Lung (tissue), 16 donors: ENCODE results near the gene ZNF417. TPM values are rescaled to one million over a fixed set of nuclear protein-coding genes. Genes with fewer than 3 reads are reported as not detected.
"Not testable (repeated sequence)": the region's sequence is repeated elsewhere in the genome, so short reads cannot be mapped to it uniquely, and the experiment has no call there.

Experiments used
- ATAC-seq: fragments of 200-7000 bp; cut with Tn5 transposase; one replicate; pipeline ENCODE4 v1.9.1; 2020; ENCODE audit warnings: moderate number of reproducible peaks; ENCODE audit not compliant: insufficient read depth, low FRiP score
- DNase-seq, 3 donors: peaks; one replicate each; pipeline ENCODE4 v3.0.0-alpha.2; 2013 to 2017
- H3K27ac ChIP-seq, 2 donors: one replicate each; pipeline ENCODE4 v1.5.1; 2013; ENCODE audit warnings: mild to moderate bottlenecking in 2 of 2, moderate library complexity in 2 of 2, control low read depth in 1 of 2, inconsistent platforms in 1 of 2, low read depth in 1 of 2, low read length in 1 of 2
- H3K27me3 ChIP-seq, 3 donors: one replicate each; pipeline ENCODE4 v1.5.1; 2013; ENCODE audit warnings: low read length in 2 of 3; ENCODE audit not compliant: control insufficient read depth in 3 of 3, insufficient read depth in 3 of 3
- H3K36me3 ChIP-seq, 4 donors: one replicate each; pipeline ENCODE4 v1.5.1; 2013; ENCODE audit warnings: low read length in 4 of 4, mild to moderate bottlenecking in 1 of 4, moderate library complexity in 1 of 4; ENCODE audit not compliant: control insufficient read depth in 4 of 4, insufficient read depth in 4 of 4
- H3K4me1 ChIP-seq, 5 donors: one replicate each; pipeline ENCODE4 v1.5.1; 2013; ENCODE audit warnings: low read length in 5 of 5, mild to moderate bottlenecking in 2 of 5, moderate library complexity in 1 of 5; ENCODE audit not compliant: control insufficient read depth in 5 of 5, insufficient read depth in 5 of 5
- H3K4me3 ChIP-seq: one replicate; pipeline ENCODE4 v1.5.1; 2013; ENCODE audit warnings: mild to moderate bottlenecking, control low read depth, moderate library complexity
- H3K9ac ChIP-seq, 2 donors: one replicate each; pipeline ENCODE4 v1.5.1; 2013; ENCODE audit warnings: low read length in 2 of 2, control low read depth in 1 of 2; ENCODE audit not compliant: insufficient read depth in 1 of 2
- H3K9me3 ChIP-seq, 4 donors: one replicate each; pipeline ENCODE4 v1.5.1; 2013; ENCODE audit warnings: low read length in 3 of 4, mild to moderate bottlenecking in 1 of 4, moderate library complexity in 1 of 4; ENCODE audit not compliant: control insufficient read depth in 4 of 4, insufficient read depth in 3 of 4
- WGBS, 2 donors: extraction: QIAGEN DNeasy Blood & Tissue Kit; methylation state at CpG; one replicate each; pipeline ENCODE4 v1.1.7; 2013; 5-methylcytosine and 5-hydroxymethylcytosine counted together
- long read RNA-seq, 5 donors: transcript quantifications; one replicate each; lab custom pipeline, GENCODE V29; 2026
- polyA plus RNA-seq, 2 donors: library from polyadenylated mRNA; stranded (reverse); fragments of 200-250 nt; gene quantifications; one replicate each; pipeline ENCODE4 v1.2.1, GENCODE V29; 2013
- total RNA-seq, 2 donors: library from RNA; depleted of rRNA in 1 of 2; stranded (reverse); fragments of >200 nt in 1 of 2; gene quantifications; one replicate each; pipeline ENCODE4 v1.2.1, GENCODE V29; 2014 to 2021
- TF ChIP-seq, protein P1 (sequence below): IDR thresholded peaks from 2 replicates; pipeline ENCODE4 v1.5.1; 2012; ENCODE audit warnings: mild to moderate bottlenecking; ENCODE audit errors: control extremely low read depth, extremely low read depth
- donor health status: control.
- donor health status: control.
- donor health status: Bipolar disorder and iron deficiency.
- donor health status: healthy.
- donor health status: DM: yes; HTN: yes; CAD: no.

ZNF417 gene
- total RNA-seq (10 to 100 TPM; 16.6 to 39.0 TPM), polyA plus RNA-seq (1 to 10 TPM; 3.3 to 3.9 TPM)
- long read RNA-seq, donor 1, transcript ZNF417-201 (3 exons, 3,597 nt), result major isoform, 5 of 5 reads
- long read RNA-seq, donor 1, partial matches to known transcripts, result 0 of 5 reads
- long read RNA-seq, donor 1, other reads (novel, unspliced or antisense), result 0 of 5 reads
- long read RNA-seq, donor 2, partial matches to known transcripts, result 0 of 1 reads
- long read RNA-seq, donor 2, other reads (novel, unspliced or antisense), result 0 of 1 reads
- long read RNA-seq, donor 3, partial matches to known transcripts, result 0 of 2 reads
- long read RNA-seq, donor 3, other reads (novel, unspliced or antisense), result 0 of 2 reads
- long read RNA-seq, donor 4, partial matches to known transcripts, result 0 of 1 reads
- long read RNA-seq, donor 4, other reads (novel, unspliced or antisense), result 0 of 1 reads
- long read RNA-seq, donor 5, partial matches to known transcripts, result 0 of 1 reads
- long read RNA-seq, donor 5, other reads (novel, unspliced or antisense), result 0 of 1 reads

GRCh38 chr19:57916168-57916995 is at the start of gene ZNF417:
TSS of gene ZNF417 (minus strand) at chr19:57916592. CDS start at chr19:57916411, 181 bp downstream.
- 0% methylated on average over 48 to 51 of the region's 51 CpGs for WGBS, 2 donors

GRCh38 chr19:57964761-57965160 is 48.4 kb upstream of the ZNF417 start:
- Histone ChIP-seq H3K4me3 (no peak overlapping the region), H3K9ac (no peak overlapping the region), H3K9me3 (peaks cover 2 to 36% (median 11%) of the 10 kb centered on the region in 4 donors), H3K27ac (no peak overlapping the region), H3K36me3 (peaks cover 0 to 19% (median 5%) of the 10 kb centered on the region in 4 donors), H3K4me1 (no peaks in the 10 kb centered on the region), H3K27me3 (no peaks in the 10 kb centered on the region)
- WGBS, 2 donors, result 79 to 94% methylated on average over 8 of the region's 8 CpGs
- DNase-seq (no peak), ATAC-seq (no peak)
- TF ChIP-seq, protein P1, sequence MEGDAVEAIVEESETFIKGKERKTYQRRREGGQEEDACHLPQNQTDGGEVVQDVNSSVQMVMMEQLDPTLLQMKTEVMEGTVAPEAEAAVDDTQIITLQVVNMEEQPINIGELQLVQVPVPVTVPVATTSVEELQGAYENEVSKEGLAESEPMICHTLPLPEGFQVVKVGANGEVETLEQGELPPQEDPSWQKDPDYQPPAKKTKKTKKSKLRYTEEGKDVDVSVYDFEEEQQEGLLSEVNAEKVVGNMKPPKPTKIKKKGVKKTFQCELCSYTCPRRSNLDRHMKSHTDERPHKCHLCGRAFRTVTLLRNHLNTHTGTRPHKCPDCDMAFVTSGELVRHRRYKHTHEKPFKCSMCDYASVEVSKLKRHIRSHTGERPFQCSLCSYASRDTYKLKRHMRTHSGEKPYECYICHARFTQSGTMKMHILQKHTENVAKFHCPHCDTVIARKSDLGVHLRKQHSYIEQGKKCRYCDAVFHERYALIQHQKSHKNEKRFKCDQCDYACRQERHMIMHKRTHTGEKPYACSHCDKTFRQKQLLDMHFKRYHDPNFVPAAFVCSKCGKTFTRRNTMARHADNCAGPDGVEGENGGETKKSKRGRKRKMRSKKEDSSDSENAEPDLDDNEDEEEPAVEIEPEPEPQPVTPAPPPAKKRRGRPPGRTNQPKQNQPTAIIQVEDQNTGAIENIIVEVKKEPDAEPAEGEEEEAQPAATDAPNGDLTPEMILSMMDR, result no peak

More at GRCh38 chr19:57916168-57916995, at the start of gene ZNF417:
- peak; percentile 92 to 97 (median 97) for DNase-seq
- H3K4me3 ChIP-seq, result peak within 1 kb of the TSS; percentile 63
- peak; percentile 99 for ATAC-seq
- peaks cover 4 to 13% (median 7%) of the 10 kb centered on the region in 5 donors for H3K4me1 ChIP-seq
- peaks cover 0 to 13% (median 0%) of the 10 kb centered on the region in 4 donors for H3K9me3 ChIP-seq
- H3K36me3 ChIP-seq, result peaks cover 3 to 13% (median 8%) of the 10 kb centered on the region in 4 donors
- H3K9ac ChIP-seq, result peak within 1 kb of the TSS; percentile 85 to 93
- not testable (repeated sequence) for H3K27me3 ChIP-seq
- H3K27ac ChIP-seq, result peak within 1 kb of the TSS; percentile 55 to 78

GRCh38 chr19:57961785-57962184 is 45.4 kb upstream of the ZNF417 start:
- Histone ChIP-seq H3K27me3 (no peaks in the 10 kb centered on the region), H3K9ac (no peak overlapping the region), H3K27ac (no peak overlapping the region), H3K36me3 (peaks cover 0 to 11% (median 5%) of the 10 kb centered on the region in 4 donors), H3K9me3 (peaks cover 0 to 32% (median 11%) of the 10 kb centered on the region in 4 donors), H3K4me1 (no peaks in the 10 kb centered on the region), H3K4me3 (no peak overlapping the region)
- 80 to 83% methylated on average over 1 of the region's 1 CpG for WGBS, 2 donors
- TF ChIP-seq, protein P1, result no peak
- DNase-seq, result no peak
- ATAC-seq, result no peak
